HEK293T (cell line): ENCODE data around the gene WBP11.

Experiments used
- BHLHE40 ChIP-seq: fragments of 450-650 bp; IDR thresholded peaks from 2 replicates; pipeline ENCODE4 v1.6.1; 2016; ENCODE audit warnings: mild to moderate bottlenecking, moderate library complexity, borderline replicate concordance
- SP1 ChIP-seq: fragments of 450-650 bp; IDR thresholded peaks from 2 replicates; pipeline ENCODE4 v1.6.1; 2017
- ZNF384 ChIP-seq: fragments of 450-650 bp; IDR thresholded peaks from 2 replicates; pipeline ENCODE4 v1.6.1; 2016

- no peak for TF ChIP-seq BHLHE40
- no peak for TF ChIP-seq ZNF384
- no peak for TF ChIP-seq SP1
These were observed 22.4 kb downstream of the WBP11 start for GRCh38 chr12:14780859-14781258.
